GM12872 (cell line): ENCODE results near the gene LENG8.

ENCODE experiments used
- TF ChIP-seq, protein P1 (sequence below): IDR thresholded peaks from 3 replicates; pipeline ENCODE4 v1.5.1; 2011; ENCODE audit warnings: low read depth, mild to moderate bottlenecking, low read length, moderate library complexity; ENCODE audit not compliant: insufficient read depth

LENG8 gene

DNA sequence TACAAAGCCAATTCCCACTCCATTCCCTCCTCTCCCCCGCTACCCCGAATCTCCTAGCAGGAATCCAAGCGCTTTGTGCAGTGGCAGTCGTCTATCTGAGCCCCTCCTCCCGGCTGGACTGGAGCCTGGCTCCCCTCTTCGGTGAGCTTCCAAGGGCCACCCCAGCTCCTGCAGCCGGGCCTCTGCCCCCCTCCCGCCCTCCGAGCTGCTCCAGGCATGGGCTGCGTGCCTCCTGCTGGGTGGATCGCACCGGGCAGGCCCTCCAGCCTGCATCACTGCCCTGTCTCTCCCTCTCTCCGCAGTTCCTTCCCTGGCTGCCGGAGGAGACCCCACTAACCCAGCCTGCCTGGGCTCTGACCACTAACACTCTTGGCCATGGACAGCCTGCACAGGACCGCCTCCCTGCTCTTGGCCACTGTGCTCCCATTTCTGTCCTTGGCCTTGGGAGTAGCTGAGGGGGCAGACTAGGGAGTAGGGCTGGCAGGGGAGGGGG lies 12.9 kb upstream of the LENG8 start:
- TF ChIP-seq, protein P1, sequence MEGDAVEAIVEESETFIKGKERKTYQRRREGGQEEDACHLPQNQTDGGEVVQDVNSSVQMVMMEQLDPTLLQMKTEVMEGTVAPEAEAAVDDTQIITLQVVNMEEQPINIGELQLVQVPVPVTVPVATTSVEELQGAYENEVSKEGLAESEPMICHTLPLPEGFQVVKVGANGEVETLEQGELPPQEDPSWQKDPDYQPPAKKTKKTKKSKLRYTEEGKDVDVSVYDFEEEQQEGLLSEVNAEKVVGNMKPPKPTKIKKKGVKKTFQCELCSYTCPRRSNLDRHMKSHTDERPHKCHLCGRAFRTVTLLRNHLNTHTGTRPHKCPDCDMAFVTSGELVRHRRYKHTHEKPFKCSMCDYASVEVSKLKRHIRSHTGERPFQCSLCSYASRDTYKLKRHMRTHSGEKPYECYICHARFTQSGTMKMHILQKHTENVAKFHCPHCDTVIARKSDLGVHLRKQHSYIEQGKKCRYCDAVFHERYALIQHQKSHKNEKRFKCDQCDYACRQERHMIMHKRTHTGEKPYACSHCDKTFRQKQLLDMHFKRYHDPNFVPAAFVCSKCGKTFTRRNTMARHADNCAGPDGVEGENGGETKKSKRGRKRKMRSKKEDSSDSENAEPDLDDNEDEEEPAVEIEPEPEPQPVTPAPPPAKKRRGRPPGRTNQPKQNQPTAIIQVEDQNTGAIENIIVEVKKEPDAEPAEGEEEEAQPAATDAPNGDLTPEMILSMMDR = no peak

DNA sequence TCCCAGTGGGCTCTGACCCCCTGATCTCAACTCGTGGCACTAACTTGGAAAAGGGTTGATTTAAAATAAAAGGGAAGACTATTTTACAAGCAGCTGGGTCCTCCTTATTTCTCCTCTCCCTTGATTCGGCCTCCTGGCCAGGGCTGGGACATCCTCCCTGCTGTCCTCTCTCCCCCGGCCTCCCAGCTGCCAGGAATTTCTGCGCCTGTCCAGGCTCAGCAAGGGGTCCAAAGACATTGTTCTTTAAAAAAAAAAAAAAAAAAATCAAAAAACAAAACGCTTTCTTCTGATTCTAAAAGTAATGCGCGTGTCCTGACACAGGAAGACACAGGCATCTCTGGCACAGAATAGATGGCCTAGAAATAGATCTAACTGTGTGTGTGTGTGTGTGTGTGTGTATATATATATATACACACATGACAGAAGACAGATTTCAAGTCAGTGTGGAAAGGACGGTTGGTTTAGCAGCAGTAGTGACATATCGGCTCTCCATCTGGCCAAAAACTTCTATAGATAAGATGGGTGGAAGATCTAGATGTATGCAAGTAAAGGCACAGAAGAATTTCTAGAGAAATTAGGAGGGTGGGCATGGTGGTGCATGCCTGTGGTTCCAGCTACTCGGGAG lies 12.3 kb upstream of the LENG8 start:
- TF ChIP-seq, protein P1 = no peak

DNA sequence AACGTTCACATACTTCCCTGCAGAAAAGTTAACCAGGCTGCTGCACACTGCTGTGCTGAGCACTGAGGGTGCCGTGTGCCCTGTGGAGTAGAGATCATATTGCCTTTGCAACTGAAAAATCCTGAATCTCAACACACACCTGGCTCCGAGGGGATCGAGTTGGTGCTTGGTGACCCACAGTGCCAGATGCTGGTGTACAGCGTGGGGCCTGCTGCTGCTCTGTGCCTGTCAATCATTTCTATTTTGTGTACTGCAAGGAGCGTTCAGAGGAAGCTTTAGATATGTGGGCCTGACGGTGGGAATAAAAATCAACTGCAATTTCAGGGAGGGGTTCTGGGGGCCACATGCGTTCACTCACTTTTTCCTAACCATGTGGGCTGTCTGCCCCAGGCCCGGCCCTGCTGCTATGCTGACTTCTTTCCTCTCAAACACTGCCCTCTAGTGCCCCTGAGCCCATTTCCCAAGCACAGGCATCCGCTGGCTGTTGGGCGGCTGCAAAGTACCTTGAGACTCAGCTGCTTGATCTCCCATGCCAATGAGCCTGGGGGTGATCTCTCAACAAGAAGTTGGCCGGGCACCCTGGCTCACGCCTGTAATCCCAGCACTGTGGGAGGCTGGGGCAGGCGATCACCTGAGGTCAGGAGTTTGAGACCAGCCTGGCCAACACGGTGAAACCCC lies 9.7 kb upstream of the LENG8 start:
- TF ChIP-seq, protein P1 = peak; percentile 60

DNA sequence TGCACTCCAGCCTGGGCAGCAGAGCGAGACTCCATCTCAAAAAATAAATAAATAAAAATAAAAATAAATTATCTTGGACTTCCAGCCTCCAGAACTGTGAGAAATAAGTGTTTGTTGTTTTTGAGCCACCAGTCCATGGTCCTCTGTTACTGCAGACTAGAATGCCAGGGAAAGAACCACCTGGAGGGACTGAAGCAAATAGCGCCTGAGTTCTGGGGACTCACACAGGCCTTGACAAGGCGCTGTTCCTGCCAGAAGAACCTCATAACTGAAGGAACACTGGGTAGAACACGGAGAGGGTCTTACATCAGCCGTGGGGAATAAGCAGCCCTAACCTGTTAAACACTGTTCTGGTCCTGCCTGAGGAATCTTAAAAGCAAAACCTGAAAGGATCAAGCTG lies 8.4 kb upstream of the LENG8 start:
- TF ChIP-seq, protein P1 = no peak

DNA sequence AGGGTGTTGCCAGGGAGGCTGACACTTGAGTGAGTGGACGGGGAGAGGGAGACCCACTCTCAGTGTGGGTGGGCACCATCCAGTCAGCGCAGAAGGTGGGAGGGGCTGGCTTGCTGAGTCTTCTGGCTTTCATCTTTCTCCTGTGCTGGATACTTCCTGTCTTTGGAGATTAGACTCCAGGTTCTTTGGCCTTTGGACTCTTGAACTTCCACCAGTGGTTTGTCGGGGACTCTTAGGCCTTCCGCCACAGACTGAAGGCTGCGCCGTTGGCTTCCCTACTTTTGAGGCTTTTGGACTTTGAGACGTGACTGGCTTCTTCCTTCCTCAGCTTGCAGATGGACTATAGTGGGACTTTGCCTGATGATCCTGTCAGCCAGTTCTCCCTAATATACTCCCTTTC lies 4.3 kb upstream of the LENG8 start:
- TF ChIP-seq, protein P1 = no peak

DNA sequence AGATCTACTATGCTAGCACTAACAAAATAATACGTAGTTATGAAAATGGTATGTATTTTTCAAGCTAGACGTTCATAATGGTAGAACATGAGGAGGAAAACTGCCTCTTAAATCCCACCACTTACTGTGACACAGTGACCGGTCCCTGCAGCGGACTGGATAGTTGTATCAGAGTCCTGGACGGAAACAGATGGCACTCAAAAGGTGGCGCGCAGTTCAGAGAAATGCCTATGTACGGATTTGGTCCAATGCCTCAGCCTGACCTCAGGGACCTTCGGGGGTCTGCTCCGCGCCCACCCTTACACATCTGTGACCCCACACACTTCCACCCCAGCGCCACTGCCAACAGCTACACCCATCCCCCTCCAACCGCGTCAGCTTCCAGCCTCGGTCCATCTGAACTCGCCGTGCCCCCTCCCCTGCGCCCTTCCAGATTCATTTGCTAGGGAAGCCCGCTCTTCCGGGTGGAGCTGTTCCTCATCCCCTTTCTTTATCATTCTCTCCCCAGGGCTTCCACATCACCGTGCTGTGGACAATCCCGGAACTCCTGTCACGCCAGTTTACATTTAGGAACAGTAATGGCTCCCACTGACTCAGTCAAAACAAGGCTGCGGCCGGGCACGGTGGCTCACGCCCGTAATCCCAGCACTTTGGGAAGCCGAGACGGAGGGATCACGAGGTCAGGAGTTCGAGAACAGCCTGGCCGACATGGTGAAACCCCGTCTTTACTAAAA lies 792 bp upstream of the LENG8 start:
- TF ChIP-seq, protein P1 = peak; percentile 0; the same call in 1 of the 3 replicates

DNA sequence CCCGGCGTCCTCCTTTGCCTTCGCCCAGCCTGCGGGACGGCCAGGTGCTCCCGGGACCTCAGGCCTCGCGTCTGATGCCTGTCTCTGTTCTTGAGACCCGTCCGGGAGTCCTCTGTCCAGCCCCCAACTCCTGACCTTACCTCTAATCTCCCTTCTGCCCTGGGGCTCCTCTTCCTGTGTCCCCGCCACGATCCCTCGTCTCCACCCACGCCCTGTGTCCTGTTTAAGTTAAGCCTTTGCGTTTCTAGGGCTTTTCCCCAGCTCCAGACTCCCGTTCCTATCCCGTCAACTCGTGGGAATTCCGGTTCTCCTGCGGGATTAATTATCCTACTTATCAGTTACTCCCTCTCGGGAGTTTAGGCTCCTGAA lies 686 bp downstream of the LENG8 start:
- TF ChIP-seq, protein P1 = no peak
